GM19452 (cell line): ENCODE results near the gene OSBP2.

Experiments
- ATAC-seq: cut with Tn5 transposase; IDR thresholded peaks from one replicate; pipeline ENCODE4 v1.9.1; 2021; ENCODE audit not compliant: unreplicated experiment

The OSBP2 gene, protein sequence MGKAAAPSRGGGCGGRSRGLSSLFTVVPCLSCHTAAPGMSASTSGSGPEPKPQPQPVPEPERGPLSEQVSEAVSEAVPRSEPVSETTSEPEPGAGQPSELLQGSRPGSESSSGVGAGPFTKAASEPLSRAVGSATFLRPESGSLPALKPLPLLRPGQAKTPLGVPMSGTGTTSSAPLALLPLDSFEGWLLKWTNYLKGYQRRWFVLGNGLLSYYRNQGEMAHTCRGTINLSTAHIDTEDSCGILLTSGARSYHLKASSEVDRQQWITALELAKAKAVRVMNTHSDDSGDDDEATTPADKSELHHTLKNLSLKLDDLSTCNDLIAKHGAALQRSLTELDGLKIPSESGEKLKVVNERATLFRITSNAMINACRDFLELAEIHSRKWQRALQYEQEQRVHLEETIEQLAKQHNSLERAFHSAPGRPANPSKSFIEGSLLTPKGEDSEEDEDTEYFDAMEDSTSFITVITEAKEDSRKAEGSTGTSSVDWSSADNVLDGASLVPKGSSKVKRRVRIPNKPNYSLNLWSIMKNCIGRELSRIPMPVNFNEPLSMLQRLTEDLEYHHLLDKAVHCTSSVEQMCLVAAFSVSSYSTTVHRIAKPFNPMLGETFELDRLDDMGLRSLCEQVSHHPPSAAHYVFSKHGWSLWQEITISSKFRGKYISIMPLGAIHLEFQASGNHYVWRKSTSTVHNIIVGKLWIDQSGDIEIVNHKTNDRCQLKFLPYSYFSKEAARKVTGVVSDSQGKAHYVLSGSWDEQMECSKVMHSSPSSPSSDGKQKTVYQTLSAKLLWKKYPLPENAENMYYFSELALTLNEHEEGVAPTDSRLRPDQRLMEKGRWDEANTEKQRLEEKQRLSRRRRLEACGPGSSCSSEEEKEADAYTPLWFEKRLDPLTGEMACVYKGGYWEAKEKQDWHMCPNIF

DNA sequence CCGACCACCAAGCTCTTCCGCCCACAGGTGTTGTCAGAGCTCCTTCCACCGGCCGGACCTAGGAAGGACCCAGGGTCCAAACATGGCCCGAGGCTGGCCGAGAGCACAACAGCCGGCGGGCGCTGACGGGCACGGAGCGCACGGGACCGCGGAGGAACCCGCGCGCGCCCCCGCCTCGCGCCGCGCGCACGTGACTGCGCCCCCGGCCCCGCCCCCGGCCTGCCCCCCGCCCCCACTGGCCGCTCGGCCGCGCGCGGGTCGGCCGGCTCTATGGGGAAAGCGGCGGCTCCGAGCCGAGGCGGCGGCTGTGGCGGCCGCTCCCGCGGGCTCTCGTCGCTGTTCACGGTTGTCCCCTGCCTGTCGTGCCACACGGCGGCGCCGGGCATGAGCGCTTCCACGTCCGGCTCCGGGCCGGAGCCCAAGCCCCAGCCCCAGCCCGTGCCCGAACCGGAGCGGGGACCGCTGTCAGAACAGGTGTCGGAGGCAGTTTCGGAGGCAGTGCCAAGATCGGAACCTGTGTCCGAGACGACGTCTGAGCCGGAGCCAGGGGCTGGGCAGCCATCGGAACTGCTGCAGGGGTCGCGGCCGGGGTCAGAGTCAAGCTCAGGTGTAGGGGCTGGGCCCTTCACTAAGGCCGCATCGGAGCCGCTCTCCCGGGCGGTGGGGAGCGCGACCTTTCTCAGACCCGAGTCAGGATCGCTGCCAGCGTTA lies at the start of gene OSBP2:
Gene OSBP2, plus strand, starts transcription at position 235 of the 711 bp plus-strand sequence. Its CDS starts 36 bp downstream, at position 271.
- no peak for ATAC-seq

DNA sequence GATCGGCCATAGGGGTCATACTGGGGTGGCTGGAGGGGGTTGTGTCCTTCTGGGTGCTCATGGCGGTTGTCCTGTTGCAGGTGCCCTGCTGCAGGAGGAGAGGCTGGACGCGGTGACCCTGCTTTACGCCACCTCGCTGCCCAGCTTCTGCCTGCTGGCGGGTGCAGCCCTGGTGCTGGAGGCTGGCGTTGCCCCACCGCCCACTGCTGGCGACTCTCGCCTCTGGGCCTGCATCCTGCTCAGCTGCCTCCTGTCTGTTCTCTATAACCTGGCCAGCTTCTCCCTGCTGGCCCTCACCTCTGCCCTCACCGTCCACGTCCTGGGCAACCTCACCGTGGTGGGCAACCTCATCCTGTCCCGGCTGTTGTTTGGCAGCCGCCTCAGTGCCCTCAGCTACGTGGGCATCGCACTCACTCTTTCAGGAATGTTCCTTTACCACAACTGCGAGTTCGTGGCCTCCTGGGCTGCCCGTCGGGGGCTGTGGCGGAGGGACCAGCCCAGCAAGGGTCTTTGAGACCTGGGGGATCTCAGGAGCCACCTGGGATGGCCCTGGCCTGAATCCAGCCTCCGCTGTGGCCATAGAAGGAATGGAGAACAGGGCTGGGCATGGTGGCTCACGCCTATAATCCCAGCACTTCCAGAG lies 48.0 kb upstream of the OSBP2 start:
- no peak for ATAC-seq

DNA sequence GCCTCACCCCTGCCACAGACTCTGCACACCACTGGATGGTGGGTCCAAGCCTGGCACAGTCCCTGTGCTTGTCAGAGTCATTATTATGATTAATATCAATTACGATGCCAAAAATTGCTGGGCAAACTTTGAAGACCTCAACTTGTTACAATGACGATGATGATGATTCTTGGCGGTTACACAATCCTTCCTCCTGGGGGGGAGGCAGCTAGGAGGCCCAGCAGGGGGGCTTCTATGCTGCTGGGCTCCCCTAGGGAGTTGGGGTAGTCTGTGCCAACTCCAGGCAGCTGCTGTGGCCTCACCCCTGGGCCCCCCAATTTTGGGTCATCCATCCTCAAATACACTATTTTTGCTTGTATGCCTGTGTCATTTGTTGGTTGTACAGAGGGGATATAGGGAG lies 47.1 kb upstream of the OSBP2 start:
- no peak for ATAC-seq

DNA sequence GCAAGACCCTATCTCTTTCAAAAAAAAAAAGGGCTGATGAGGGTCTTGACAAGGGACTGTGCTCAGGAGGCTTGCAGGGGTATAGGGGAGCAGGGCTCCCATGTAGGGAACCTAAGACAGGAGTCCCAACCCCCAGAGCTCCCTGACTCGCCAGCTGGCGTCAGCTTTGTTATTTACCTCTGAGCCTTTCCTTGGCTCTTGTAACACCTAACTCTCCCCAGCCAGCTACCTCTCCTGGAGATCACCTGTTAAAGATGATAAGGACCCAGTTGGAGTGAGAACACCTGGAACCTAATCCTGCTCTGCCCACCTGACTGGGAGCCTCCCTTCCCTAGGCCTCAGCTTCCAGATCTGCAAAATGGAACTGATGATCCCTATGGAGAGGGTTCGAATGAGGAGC lies 45.8 kb upstream of the OSBP2 start:
- no peak for ATAC-seq

DNA sequence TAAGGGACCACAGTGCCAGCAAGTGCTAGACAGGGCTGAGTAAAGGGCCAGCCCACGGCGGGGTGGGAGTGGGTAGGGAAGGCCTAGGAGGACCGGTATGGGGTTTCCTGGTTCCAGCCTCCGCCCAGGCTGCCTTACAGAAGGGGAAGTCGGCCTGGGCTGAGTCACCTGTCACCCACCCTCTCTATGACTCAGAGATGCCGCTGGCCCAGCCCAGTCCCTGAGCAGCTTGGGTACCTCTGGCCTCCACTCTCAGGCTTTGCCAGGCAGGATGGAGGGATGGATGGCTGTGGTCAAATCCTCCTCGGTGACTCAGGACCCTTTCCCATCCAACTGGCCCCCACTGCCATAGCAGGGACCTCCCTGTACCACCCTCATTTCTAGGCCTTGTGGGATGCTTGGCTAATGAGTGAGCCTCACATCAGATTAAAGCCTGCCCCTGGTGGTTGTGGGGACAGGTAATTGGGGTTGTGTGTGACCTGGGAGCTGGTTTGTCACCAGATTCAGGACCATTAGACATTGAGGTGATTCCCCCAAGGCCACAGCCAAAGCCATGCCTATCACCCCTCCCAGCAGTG lies 45.2 kb upstream of the OSBP2 start:
- ATAC-seq: no peak

DNA sequence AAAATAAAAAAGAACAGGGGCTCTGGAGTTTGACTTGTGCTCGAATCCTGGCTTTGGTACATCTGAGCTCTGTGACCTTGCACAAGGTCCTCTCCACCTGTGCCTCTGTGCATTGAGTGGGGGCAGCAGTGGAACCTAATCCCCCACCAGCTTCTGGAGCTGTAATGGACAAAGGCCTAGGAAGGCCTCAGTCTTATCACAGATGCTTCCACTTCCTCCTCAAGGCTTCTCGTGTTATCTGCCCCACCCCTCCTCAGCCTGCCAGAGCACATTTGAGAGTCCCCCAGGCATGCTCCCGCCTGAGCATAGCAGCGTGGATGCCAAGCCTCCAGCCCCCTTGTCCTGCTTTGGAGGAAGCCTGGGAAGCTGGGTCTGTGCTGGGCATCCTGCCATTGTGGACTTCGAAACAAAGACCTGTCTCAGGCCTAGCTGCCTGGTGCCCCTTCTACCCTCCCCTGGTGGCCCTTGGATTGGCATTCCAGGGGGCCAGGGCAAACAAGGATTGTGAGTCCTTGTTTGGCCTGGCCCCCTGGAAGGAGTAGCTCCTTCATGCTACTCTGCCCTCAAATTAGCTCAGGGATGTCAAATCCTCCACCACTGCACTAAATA lies 44.1 kb upstream of the OSBP2 start:
- no peak for ATAC-seq

DNA sequence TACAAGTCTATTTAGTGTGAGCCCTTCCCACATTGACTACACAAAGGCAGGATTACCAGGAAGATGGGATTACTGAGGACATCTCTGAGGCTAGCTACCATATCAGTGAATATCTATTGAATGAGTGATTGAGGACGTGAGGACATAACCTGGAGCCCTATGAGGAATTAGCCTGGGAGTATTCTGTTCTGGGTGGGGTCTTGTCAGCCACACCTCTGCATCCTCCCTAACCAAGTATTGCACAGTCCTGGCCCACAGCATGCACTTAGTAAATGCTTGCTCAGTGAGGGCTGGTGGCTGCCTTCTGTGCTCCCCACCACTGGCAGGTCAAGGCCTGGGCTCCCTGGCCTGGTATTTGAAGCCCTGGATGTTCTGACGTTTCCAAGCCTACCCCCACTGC lies 41.8 kb upstream of the OSBP2 start:
- ATAC-seq: no peak

DNA sequence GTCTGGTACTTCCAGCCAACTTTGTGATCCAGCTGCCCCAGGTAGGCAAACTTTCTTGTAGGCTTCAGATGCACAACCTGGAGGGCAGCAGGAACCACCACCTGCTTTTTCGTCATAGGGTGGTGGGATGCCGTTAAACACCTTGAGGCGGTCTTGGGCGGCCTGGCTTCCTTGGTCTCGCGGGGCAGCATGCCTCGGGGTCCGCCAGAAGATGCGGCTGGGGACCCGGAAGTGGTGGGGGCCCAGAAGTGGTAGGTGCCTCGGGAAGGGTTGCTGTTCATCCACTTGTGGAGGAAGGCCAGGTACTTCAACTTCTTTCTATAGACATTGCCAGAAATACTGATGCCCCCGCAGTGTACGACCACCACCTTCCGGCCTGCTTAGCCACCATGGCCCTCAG lies 40.3 kb upstream of the OSBP2 start:
- ATAC-seq: no peak

DNA sequence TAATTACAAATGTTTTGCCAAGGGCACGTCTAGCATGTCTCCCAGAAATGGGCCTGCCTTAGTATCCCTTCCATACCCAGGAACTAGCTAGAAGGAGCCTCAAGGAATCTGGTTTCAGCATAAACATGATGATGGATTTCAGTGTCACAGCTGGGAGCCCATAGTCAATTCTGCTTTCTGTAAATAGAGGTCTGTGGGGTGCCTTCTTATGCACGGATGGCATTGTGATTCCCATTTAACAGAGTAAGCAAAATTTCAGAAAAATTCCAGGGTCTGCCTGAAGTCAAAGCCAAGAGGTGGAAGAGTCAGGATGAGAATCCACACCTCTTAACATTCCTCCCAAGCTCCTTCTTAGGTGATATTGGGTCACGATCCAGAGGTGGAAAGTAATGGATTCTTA lies 39.1 kb upstream of the OSBP2 start:
- ATAC-seq: no peak

DNA sequence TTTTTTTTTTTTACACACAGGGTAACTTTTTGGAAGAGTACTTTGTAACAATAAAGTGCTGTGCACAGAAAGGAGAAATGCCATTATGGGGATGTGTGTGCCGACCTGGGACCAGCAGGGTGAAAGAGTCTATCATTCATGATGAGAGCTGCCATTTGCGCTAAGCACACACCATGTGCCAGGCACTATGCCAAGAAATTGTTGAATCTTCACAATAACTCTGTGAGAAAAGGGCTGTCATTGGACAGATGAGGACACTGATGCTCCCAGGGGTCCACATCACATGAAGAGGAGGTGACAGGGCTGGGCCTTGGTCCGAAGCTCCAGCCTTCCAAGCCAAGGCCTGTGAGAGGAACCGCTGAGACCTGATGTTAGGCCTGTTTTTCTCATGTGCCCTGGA lies 32.6 kb upstream of the OSBP2 start:
- ATAC-seq: no peak

DNA sequence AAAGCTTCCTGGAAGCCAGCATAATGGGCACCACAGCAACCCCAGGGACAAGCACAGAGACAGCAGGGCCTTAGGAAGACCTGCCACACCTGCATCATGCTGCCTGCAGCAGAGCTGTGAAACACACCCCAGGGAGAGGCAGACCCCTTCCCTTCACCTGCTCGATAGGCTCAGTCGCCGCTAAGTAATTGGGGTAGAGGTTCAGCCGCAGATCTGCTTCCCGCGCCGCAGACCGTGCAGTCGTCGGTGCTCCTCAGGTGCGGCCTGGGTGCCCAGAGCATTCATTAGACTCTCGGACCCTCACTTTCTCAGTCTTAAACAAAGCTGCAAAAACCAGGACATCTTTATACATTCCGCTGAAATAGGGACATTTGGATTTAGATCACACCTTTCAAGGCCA lies 29.9 kb upstream of the OSBP2 start:
- no peak for ATAC-seq

DNA sequence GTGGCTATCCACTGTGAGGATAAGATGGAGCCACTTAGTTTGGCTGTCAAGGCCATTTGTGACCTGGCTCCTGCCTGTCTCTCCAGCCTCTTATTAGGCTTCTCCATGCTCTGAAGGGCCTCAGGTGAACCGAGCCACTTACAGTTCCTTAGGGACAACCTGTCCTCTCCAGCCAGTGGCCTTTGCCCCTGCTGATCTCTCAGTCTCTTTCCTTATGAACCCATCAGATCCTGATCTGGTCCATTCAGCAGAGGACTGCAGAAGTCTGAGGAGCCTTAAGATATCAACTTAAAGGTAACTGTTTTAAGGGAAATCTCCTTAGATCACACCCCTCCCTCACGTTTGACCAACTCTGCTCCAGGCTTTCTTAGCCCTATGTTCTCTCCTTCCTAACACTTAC lies 29.4 kb upstream of the OSBP2 start:
- ATAC-seq: no peak

DNA sequence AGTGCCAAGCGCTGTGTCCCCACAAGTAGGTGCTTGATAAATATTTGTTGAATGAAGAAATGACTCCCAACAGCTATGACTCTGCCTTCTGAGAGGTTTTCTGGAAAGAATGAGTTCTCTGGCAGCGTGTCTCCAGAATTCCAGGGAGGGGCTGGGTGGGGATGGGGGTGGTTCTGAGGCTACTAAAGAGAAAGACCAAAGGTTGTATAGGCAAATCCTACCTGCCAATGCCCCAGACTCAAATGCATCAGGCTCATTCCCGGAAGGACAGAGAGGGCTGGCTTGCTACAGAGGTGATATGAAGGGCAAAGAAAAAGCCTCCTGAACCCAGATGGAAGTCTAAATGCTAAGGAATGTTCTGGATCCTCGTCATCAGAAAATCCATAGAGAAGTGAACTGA lies 28.9 kb upstream of the OSBP2 start:
- ATAC-seq: no peak

DNA sequence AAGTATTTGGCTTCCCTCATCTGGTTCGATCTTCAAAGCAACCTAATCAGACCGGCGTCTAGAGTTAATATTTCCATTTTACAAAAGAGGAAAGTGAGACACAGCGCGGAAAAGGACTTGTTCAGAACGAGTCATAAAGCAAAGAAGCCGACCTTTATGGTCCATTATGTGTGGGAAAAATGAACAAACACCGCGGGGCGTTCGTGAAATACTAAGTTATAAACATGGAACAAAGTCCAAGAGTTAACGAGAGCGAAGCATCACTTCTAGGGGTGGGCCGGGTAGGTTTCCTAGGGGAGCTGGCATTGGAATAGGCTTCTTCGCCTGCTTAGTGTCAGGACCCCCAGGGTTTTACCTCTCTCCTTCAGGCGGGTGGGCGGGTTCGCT lies 27.6 kb upstream of the OSBP2 start:
- ATAC-seq: no peak

DNA sequence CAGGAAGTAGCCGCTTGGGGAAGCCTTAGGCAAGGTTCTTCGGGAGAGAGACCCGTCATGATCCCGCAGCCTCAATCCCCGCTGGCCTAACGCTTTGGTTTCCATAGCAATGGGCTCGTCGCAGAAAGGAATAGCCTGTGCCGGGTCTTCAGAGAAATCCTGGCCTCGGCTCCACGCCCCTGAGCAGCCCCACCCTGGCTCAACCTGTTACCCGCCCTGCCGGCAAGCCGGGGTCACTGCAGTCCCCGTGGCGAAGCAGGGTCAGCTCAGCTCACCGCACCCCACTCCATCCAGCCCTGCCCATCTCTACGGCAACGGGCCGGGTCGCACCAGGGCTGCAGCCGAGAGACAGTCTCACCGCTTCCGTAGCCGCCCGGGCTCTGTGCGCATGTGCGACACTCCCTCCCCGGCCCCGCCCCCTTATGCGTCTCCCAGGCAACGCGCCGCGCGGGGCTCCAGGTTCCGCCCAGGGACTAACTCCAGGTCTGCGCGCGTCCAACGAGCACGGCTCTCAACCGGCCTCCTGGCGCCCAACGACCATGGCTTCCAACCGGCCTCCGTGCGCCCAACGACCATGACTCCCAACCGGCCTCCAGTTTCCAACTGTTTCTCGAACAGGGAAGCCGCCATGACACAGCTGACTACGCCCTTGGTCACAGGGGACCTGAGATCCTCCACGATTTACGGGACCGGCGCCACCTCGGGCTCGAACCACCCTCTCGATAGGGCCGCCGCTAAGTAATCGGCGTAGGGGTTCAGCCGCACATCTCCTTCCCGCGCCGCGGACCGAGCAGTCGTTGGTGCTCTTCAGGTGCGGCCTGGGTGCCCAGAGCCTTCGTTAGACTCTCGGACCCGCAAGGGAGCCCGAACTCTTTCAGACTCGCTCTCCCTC lies 26.9 kb upstream of the OSBP2 start, which contains the start of gene DUSP18:
Gene DUSP18, minus strand, starts transcription at position 382 of the 892 bp plus-strand sequence. CDS start 3,872 bp downstream, outside the sequence.
- peak; percentile 91 for ATAC-seq

DNA sequence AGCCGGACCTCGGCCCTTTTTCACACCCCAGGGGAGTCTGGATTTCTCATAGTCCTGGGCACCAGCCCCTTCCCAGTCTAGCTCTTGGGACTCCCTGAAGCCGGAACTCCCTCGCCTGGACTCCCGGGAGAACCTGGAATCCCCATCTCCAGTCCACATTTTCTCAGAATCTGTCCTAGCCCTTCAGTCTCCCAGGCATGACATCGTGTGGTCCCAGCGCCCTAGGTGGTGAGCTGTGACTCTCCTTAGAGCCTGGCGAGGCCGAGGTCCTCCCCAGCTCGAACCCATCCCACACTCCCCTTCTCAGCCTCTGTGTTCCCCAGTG lies 26.3 kb upstream of the OSBP2 start:
- no peak for ATAC-seq

DNA sequence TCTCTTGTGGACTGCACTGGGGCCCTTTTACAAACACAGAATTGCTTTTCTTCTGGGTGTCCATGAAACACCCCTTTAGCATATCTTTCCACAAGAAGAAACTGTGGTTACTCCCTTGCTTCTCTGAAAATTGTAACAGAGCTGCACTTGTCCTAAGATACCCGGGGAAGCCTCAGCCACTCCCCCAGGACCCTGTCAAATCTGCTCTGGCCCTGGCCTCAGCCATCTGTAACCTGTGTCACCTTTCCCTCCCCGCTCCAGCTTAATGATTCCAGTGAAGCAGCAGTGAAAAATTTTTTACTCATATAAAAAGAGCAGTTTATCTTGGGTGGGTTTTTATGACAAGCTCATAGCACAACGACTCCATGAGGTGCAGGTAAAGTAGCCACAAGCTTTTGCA lies 23.6 kb upstream of the OSBP2 start:
- no peak for ATAC-seq

DNA sequence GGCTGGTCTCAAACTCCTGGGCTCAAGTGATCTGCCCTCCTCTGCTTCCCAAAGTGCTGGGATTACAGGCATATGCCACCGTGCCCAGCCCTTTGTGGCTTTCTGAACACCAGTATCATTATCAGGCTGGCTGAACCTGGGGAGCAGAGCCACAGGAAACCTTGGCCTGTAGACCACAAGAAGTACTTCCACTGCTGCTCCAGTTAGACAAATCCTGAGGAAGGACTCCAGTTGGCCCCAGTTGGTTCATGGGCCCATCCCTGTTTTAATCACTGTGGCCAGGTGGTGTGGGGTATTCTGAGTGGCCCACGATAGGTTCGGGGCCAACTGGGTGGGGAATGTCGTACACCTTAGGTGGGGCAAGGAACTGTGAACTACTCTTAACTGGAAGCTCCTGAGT lies 21.5 kb upstream of the OSBP2 start:
- no peak for ATAC-seq

DNA sequence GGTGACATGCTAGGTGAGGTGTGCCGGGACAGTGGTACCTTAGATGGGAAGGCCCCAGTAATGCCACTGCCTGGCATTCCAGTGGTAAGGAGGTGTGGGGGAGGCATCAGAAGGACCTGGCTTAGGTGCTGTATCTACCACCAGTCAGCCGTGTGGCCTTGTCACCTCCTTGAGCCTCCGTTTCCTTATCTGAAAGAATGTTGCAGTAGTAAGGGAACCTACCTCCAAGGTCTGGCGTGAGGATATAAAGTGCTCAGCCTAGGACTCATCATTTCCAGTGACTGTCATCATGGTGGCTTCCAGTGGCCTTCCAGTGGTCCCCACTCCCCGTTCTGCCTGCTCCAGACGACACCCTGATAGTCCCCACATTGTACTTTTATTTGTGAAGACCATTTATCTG lies 20.2 kb upstream of the OSBP2 start:
- ATAC-seq: no peak
